MCF 10A (cell line): ENCODE results near the gene PLPP2. TPM values are rescaled to one million over a fixed set of nuclear protein-coding genes. Genes with fewer than 3 reads are reported as not detected.
"Not testable (repeated sequence)": the region's sequence is repeated elsewhere in the genome, so short reads cannot be mapped to it uniquely, and the experiment has no call there.

Source experiments
- BruUV-seq: library from RNA; stranded (reverse); fragments of 400-500 nt; replicated peaks from 2 replicates; lab custom pipeline; 2021; lab: Mats Ljungman, UMichigan
- CTCF ChIA-PET: fragments of 300-600 bp; sonication (Branson Sonifier 250); formaldehyde crosslinking; extraction: SDS; loops from one replicate; lab custom pipeline; 2021; ENCODE audit warnings: antibody characterized with exemption, inconsistent platforms; lab: Yijun Ruan, JAX
- POLR2A ChIA-PET: fragments of 300-600, 350-650 bp; sonication (Branson Sonifier 250); formaldehyde crosslinking; extraction: SDS; loops from one replicate; lab custom pipeline; 2020; ENCODE audit warnings: antibody characterized with exemption, inconsistent platforms; lab: Yijun Ruan, JAX
- DNase-seq: peaks from one replicate; pipeline ENCODE4 v3.0.0-alpha.2; 2018; ENCODE audit not compliant: unreplicated experiment
- H3K27ac Mint-ChIP-seq: one replicate; pipeline ENCODE4 v1.8.0; 2022; ENCODE audit warnings: mild to moderate bottlenecking, low read depth, mixed read lengths; ENCODE audit not compliant: unreplicated experiment
- H3K27me3 Mint-ChIP-seq: one replicate; pipeline ENCODE4 v1.8.0; 2022; ENCODE audit warnings: mixed read lengths; ENCODE audit not compliant: insufficient read depth, unreplicated experiment
- H3K36me3 Mint-ChIP-seq: one replicate; pipeline ENCODE4 v1.8.0; 2022; ENCODE audit warnings: mild to moderate bottlenecking, moderate library complexity, mixed read lengths; ENCODE audit not compliant: insufficient read depth, unreplicated experiment
- H3K4me1 Mint-ChIP-seq: one replicate; pipeline ENCODE4 v1.8.0; 2022; ENCODE audit warnings: mixed read lengths; ENCODE audit not compliant: insufficient read depth, unreplicated experiment
- H3K4me3 Mint-ChIP-seq: one replicate; pipeline ENCODE4 v1.8.0; 2022; ENCODE audit warnings: mild to moderate bottlenecking, moderate library complexity, mixed read lengths; ENCODE audit not compliant: unreplicated experiment
- H3K9me3 Mint-ChIP-seq: one replicate; pipeline ENCODE4 v1.8.0; 2022; ENCODE audit warnings: mixed read lengths; ENCODE audit not compliant: unreplicated experiment
- intact Hi-C: fragments of 100-400 bp; cut with micrococcal nuclease; formaldehyde crosslinking; loops from 2 replicates; pipeline ENCODE4 v1.14.1; 2022
- total RNA-seq: library from RNA; stranded (reverse); gene quantifications from 2 replicates; pipeline ENCODE4 v1.2.3, GENCODE V29; 2022
- TF ChIP-seq, protein P1 (sequence below): fragments of 200-600 bp; IDR thresholded peaks from one replicate; pipeline ENCODE4 v1.8.0; 2022; ENCODE audit warnings: antibody characterized with exemption, mild to moderate bottlenecking; ENCODE audit not compliant: unreplicated experiment

PLPP2 gene
- total RNA-seq, 1 experiment from 2014 or later: 5.4 TPM

DNA sequence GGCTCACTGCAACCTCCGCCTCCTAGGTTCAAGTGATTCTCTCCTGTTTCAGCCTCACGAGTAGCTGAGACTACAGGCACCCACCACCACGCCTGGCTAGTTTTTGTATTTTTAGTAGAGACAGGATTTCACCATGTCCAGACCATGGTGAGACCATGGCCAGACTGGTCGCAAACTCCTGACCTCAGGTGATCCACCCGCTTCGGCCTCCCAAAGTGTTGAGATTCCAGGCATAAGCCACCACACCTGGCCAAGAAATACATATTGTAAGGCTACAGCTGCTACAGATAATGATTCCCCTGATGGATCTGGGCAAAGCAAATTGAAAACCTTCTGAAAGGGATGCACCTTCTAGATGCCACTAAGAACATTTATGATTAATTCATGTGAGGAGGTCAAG lies 17.8 kb downstream of the PLPP2 start:
- DNase-seq: no peak
- H3K27ac Mint-ChIP-seq: no peak overlapping the region
- no peak overlapping the region for H3K4me3 Mint-ChIP-seq
- H3K36me3 Mint-ChIP-seq: no peaks in the 10 kb centered on the region
- BruUV-seq: no TSS peak
- ChIA-PET CTCF (interaction anchor here (1.2 kb wide), 1 partner anchor 37 kb away, joined by 3 read pairs; no protein-coding TSS in a partner anchor), POLR2A (no interaction called here)
- H3K27me3 Mint-ChIP-seq: peaks cover 35% of the 10 kb centered on the region
- intact Hi-C loops: no loop called here
- no peaks in the 10 kb centered on the region for H3K9me3 Mint-ChIP-seq
- TF ChIP-seq, protein P1, sequence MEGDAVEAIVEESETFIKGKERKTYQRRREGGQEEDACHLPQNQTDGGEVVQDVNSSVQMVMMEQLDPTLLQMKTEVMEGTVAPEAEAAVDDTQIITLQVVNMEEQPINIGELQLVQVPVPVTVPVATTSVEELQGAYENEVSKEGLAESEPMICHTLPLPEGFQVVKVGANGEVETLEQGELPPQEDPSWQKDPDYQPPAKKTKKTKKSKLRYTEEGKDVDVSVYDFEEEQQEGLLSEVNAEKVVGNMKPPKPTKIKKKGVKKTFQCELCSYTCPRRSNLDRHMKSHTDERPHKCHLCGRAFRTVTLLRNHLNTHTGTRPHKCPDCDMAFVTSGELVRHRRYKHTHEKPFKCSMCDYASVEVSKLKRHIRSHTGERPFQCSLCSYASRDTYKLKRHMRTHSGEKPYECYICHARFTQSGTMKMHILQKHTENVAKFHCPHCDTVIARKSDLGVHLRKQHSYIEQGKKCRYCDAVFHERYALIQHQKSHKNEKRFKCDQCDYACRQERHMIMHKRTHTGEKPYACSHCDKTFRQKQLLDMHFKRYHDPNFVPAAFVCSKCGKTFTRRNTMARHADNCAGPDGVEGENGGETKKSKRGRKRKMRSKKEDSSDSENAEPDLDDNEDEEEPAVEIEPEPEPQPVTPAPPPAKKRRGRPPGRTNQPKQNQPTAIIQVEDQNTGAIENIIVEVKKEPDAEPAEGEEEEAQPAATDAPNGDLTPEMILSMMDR: no peak
- no peaks in the 10 kb centered on the region for H3K4me1 Mint-ChIP-seq

DNA sequence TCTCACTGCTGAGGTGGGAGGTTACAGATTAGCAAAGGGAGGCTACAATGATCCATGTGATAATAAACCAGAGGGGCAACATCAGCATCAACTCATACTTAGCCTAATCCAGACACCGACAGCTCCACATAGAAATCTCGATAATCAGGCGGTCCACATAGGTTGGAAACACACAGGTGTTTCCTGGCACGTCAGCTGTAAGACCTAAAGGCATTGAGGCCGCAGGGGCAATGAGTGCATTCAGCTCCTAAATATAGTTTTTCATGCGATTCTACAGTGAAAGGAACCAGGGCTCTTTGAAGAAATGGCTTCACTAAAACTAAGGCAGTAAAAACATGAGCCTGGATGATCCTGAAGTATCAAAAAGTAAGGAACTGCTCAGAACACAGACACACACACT lies 19.3 kb downstream of the PLPP2 start:
- Mint-ChIP-seq H3K27me3 (peaks cover 26% of the 10 kb centered on the region), H3K4me1 (peaks cover 6% of the 10 kb centered on the region), H3K4me3 (no peak overlapping the region), H3K36me3 (no peaks in the 10 kb centered on the region), H3K9me3 (no peaks in the 10 kb centered on the region), H3K27ac (no peak overlapping the region)
- no TSS peak for BruUV-seq
- TF ChIP-seq, protein P1: no peak
- intact Hi-C loops: no loop called here
- CTCF ChIA-PET: interaction anchor here (0.6 kb wide), 1 partner anchor 38 kb away, joined by 3 read pairs; no protein-coding TSS in a partner anchor
- no peak for DNase-seq
- POLR2A ChIA-PET: no interaction called here

DNA sequence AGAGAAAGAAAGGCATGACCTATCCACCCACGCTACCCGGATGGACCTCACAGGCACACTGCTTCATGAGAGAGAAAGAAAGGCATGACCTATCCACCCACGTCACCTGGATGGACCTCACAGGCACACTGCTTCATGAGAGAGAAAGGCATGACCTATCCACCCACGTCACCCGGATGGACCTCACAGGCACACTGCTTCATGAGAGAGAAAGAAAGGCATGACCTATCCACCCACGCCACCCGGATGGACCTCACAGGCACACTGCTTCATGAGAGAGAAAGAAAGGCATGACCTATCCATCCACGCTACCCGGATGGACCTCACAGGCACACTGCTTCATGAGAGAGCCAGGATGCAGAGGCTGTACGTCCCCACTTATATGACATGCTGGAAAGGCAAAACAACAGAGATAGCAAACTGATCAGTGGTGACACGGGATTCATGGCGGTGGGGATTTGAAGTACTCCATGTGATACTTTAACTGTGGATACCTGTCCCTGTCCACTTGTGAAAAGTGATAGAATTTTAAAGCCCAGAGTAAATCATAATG lies 20.4 kb downstream of the PLPP2 start:
- Mint-ChIP-seq H3K27me3 (peaks cover 23% of the 10 kb centered on the region), H3K4me1 (peaks cover 11% of the 10 kb centered on the region)
- H3K9me3 Mint-ChIP-seq, H3K27ac Mint-ChIP-seq, H3K4me3 Mint-ChIP-seq, CTCF ChIA-PET, H3K36me3 Mint-ChIP-seq, POLR2A ChIA-PET, BruUV-seq, DNase-seq, intact Hi-C loops: not testable (repeated sequence)

DNA sequence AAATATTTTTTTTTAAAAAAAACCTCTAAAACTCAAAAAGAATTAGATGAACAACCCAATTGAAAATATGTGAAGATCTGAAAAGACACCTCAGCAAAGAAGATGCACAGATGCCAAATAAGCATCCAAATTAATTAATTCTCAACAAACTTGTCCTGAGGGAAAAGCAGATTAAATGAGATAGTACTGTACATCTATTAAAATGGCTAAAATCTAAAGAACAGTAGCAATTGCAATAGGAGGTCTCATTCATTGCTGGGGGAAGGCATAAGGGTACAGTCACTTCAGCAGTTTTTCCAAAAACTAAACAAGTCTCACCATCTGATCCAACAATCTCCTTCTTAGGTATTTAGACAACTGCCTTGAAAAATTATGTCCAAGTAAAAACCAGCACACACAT lies 22.0 kb downstream of the PLPP2 start:
- POLR2A ChIA-PET: no interaction called here
- no peak overlapping the region for H3K27ac Mint-ChIP-seq
- no TSS peak for BruUV-seq
- H3K36me3 Mint-ChIP-seq: no peaks in the 10 kb centered on the region
- no peak overlapping the region for H3K4me3 Mint-ChIP-seq
- intact Hi-C loops: no loop called here
- CTCF ChIA-PET: no interaction called here
- DNase-seq: no peak
- TF ChIP-seq, protein P1: no peak
- H3K27me3 Mint-ChIP-seq: peaks cover 36% of the 10 kb centered on the region
- H3K9me3 Mint-ChIP-seq: no peaks in the 10 kb centered on the region
- peaks cover 11% of the 10 kb centered on the region for H3K4me1 Mint-ChIP-seq
